GM18511 (cell line): ENCODE results near the gene FEV.

Experiments
- ATAC-seq: cut with Tn5 transposase; IDR thresholded peaks from one replicate; pipeline ENCODE4 v1.9.1; 2021; ENCODE audit warnings: mild to moderate bottlenecking, moderate library complexity; ENCODE audit not compliant: unreplicated experiment

FEV gene

GRCh38 chr2:219017201-219017931 lies 32.4 kb upstream of the FEV start:
- ATAC-seq = no peak

- ATAC-seq = no peak
Observed at GRCh38 chr2:219016721-219017120, 31.7 kb upstream of the FEV start.

DNA sequence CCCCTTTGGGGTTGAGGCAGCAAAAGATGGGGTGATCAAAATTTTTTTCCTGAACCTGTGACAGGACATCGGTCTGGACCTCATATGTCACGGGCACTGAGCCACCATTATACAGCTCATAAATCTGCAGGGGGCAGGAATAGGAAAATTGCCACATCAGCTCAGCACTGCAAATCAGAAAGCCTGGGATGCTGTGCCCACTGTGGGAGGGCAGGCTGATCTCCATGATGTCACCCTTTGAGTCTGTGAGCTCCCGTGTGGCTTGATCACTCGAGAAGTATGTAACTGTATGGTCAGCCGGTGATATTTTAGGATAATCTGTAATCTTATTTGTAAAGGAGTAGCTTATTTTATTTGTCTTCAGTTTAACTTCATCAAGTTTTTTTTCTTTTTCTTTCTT lies 25.9 kb upstream of the FEV start:
- no peak for ATAC-seq

DNA sequence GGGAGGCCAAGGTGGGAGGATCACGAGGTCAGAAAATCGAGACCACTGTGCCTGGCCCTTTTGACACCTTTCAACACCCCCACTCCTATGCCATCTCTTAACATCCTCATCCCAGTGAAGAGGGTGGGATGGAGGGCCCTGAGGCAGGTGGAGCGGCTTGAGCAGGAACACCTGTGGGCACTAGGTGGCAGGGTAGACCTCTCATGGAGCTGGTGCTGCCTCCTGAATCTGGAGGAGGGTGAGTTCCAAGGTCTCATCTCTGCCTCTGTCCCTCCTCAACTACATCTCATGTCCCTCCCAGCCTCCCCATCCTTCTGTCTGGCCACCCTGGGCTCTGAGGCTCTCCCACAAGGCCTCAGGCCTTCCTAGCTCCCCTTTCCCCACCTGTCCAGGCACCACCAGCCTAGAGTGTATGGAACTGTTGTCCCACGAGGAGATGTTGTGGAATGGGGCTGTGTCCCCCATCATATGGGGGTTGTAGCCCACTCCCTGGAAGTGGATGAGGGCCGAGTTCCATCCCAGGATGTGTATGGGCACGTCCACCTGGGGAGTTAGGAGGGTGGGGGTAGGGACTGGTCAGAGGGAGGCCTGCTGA lies 25.3 kb upstream of the FEV start:
- ATAC-seq = no peak

DNA sequence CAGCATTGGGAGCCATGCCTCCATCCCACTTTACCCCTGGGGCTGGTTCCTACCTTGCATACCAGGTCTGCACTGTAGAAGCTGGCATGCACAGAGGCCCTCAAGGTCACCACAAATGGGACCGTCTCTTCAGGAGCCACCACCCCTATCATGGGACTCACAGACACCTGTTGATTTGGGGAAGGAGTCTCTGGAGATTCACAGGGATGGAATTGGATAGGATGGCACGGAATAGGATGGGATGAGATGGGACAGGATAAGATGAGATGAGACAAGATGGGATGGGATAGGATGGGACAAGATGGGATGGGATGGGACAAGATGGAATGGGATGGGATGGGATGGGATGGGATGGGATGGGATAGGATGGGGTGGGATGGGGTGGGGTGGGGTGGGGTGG lies 24.3 kb upstream of the FEV start:
- ATAC-seq = no peak

DNA sequence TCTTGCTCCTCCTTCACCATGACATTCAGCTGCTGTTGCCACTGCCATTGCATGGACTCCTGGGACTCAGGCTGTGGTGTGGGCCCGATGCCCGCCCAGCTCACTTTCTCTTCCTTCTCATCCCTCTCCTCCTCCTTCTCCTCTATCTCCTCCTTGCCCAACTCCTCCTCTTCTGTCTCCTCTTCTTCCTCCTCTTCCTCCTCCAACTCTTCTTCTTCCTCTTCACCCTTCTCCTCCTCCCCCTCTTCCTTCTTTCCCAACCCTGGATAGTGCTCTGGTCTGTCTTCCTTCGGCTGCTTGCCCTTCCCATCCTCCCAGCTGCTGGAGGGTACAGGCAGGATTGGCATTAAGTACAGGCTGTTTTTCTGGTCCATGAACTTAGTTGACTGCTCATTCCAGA lies 19.0 kb upstream of the FEV start:
- ATAC-seq = no peak

- no peak for ATAC-seq
Observed at GRCh38 chr2:219003267-219003634, 18.3 kb upstream of the FEV start.

GRCh38 chr2:219002395-219003266 lies 17.6 kb upstream of the FEV start:
- ATAC-seq = no peak

GRCh38 chr2:219001577-219002394 lies 16.8 kb upstream of the FEV start:
- ATAC-seq = no peak

- ATAC-seq = no peak
Observed at GRCh38 chr2:219001100-219001576, 16.2 kb upstream of the FEV start.

DNA sequence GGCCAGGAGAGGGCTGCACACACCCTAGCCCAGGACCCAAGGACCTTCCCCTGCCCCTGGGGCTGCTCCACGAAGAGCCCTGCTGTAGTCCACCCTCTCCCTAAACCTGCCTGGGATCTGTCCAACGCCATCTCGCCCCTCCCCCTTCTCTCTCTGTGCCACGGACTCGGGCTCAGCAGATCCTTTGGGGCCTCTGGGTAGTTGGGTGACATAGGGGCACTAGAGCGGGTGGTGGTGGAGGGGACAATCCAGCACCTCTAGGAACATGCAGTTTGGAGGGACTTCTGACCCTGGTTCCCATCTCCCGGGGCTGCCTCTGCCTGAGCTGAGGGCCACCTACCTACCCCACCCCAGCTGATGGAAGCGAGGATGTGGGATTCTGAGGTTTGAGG lies 15.6 kb upstream of the FEV start:
- ATAC-seq = no peak

DNA sequence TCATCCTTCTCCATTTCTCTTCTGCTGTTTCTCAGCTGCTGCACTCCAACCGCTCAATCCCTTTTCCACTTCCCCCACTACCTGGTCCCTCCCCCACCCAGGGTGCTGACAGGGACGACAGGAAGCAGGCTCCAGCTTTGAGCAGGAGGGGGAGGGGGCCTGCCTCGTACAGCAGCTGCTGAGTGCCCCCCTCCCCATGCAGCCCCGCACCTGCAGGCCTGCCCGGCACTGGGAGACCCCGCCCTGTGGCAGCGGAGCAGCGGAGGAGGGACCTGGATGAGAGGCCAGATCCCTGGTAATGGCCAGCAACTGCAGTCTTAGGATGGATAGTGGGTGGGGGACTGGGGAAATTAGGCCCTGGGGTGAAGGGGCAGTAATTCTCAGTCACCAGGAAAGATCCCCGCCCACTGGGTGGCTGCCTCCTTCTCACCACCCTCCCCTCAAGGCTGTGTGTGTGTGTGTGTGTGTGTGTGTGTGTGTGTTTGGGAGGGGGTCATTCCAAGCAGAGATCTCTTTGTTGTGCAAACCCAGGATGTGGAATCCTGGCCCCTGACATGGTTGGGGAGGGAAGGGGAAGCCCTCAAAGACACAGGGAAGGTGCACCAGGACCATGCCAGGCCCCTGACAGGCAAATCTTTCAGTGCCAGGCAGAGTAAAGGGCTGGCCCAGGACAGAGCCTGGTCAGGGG lies 15.0 kb upstream of the FEV start:
- ATAC-seq = no peak

DNA sequence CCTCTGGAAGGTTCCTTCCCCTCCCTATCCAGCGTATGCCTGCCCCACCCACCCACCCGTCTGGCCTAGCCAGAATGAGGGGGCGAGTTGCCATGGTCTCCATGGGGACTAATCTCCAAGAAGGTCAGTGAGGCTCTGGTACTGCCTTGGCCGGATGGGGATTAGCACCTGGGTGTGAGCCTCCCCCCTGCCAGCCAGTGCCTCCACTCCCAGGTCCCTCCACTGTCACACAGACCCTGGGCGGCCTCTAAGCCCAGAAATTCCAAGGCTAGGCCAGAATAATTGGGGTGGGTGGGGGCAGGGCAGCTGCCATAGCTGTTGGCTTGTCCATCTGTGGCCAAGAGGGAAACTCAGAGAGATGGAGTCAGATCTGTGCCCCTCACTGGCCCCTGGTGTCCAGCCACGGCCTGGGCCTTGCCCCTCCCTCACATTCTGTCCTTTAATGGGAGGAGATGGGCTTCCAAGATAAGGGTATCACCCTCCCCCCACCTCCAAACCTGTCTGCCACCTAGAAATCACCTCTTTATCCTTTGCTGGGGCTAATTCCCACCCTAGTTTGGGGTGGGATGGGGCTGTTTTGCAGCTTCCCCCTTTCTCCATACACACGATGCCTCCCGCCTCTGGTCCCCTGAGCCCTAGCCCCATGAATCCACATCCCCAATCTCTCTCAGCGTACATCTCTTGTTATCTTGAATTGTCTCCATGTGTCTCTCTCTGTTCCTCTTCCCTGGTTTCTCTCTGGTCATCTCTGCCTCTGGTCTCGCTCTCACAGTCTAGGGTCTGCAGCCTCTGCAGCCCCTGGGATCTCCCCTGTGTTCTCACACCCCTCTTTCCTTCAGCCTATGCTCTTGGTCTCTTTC lies 14.3 kb upstream of the FEV start:
- ATAC-seq = no peak

DNA sequence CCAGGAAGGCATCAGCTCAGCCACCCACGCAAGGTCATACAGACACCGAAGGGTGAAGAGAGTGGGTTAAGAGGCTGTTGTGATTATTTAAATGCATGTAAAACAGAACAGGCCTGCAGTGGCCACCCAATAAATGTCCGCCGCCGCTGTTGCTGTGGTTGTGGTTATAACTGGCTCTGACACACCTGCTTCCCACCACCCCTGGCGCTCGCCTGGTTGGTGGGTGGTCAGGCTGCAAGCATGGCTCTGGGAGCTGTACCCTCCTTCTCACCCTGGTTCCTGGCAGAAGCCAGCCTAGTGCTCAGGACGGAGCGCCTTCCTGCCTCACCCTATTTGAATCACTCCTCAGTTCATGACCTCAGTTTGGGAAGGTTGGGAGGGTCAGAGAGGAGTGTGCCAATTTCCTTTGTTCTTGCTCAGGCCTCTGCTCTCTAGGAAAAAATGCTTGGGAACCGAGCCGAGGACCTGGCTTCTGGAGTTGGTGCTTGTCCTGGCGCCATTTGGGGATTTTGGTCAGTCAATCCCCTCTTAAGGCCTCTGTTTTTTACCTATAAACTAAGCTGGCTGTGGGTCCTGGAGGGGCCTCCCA lies 13.5 kb upstream of the FEV start:
- ATAC-seq = no peak

DNA sequence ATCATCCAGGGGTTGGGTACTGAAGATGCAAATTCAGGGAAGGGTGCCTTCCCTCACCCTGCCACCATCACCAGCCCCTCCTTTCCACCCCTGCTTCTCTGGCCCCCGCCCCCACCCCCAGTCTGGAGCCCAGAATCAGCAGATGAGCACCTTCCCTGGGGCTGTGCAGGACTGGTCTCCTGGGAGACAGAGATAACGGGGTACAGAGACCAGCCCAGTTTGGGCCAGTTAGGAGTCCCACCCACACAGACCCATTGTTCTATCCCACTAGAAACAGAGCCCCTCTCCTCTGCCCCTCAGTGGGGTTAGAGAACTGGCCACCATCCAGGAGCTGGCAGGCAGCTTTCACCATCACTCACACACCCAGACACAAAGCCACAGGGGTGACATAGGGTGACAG lies 12.7 kb upstream of the FEV start:
- no peak for ATAC-seq

DNA sequence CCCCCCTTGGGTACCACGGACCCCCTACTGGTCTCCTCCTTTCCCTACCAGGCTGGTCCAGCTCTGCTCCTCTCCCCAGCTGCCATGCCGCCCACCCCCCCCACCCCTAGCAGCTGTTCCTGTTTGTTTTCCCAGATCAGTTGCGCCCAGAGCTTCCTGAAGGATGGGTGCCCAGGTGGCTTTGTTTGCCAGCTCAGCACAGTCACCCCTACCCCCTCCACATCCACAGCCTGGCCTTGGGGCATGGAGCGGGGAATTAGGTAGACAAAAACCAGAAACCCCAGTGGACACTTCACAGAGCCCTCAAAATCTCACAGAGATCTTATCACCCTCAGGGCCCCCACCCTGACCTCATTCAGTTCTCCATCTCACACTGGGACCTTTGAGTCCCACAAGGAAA lies 12.0 kb upstream of the FEV start:
- ATAC-seq = no peak

- peak; percentile 64 for ATAC-seq
Observed at GRCh38 chr2:218995972-218996711, 11.2 kb upstream of the FEV start.

DNA sequence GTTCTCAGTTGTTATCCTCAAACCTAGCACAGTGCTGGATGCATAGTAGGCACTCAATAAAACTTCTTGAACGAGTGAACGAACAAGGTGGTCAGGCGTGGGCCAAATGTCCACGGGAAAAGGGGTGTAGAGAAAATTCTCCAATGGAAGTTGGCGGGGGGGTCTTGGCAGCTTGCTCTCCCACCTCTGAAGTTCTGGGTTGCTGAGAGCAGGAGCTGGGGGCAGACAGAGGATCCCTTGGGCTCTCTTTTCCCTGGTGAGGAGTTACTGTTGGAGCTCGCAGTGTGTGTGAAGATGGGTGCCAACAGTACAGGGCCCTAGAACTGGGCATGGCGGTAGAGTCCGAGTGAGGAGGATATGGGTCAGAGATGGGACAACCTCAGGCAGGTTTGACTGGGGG lies 10.6 kb upstream of the FEV start:
- ATAC-seq = no peak
